SK-N-SH treated with all-trans-retinoic acid at 6 μM for 48 hours (cell line): ENCODE measurements around the gene SCO2.

Source experiments
- ATAC-seq: fragments of 200-7000 bp; cut with Tn5 transposase; 3 replicates; pipeline ENCODE4 v1.9.1; 2020; ENCODE audit warnings: mild to moderate bottlenecking, moderate library complexity
- ARNTL ChIP-seq: fragments of 450-650 bp; formaldehyde crosslinking; IDR thresholded peaks from 2 replicates; pipeline ENCODE4 v1.5.0; 2020; ENCODE audit warnings: low read depth, mild to moderate bottlenecking, moderate library complexity, borderline replicate concordance
- BACH2 ChIP-seq: fragments of 250-450 bp; sonication (Bioruptor Pico); IDR thresholded peaks from 2 replicates; pipeline ENCODE4 v1.9.0; 2021; ENCODE audit warnings: mild to moderate bottlenecking, borderline replicate concordance
- CSDC2 ChIP-seq: fragments of 250-450 bp; sonication (Bioruptor Pico); IDR thresholded peaks from 2 replicates; pipeline ENCODE4 v1.5.0; 2020; ENCODE audit warnings: mild to moderate bottlenecking, moderate library complexity
- ESRRG ChIP-seq: fragments of 250-450 bp; sonication (Bioruptor Pico); IDR thresholded peaks from 2 replicates; pipeline ENCODE4 v1.6.1; 2021; ENCODE audit warnings: mild to moderate bottlenecking
- GLIS3 ChIP-seq: fragments of 250-450 bp; sonication (Bioruptor Pico); IDR thresholded peaks from 2 replicates; pipeline ENCODE4 v1.5.0; 2020; ENCODE audit warnings: mild to moderate bottlenecking, moderate library complexity
- ISL1 ChIP-seq: fragments of 250-450 bp; sonication (Bioruptor Pico); IDR thresholded peaks from 2 replicates; pipeline ENCODE4 v2.1.2; 2022; ENCODE audit warnings: mild to moderate bottlenecking, moderate library complexity
- OSR1 ChIP-seq: fragments of 250-450 bp; sonication (Bioruptor Pico); IDR thresholded peaks from 2 replicates; pipeline ENCODE4 v1.8.0; 2022; ENCODE audit warnings: moderate library complexity, mild to moderate bottlenecking, inconsistent platforms
- PPARA ChIP-seq: fragments of 250-450 bp; sonication (Bioruptor Pico); IDR thresholded peaks from 2 replicates; pipeline ENCODE4 v1.5.0; 2020; ENCODE audit warnings: mild to moderate bottlenecking, borderline replicate concordance
- RARB ChIP-seq: fragments of 250-450 bp; sonication (Bioruptor Pico); IDR thresholded peaks from 2 replicates; pipeline ENCODE4 v1.8.0; 2021; ENCODE audit warnings: mild to moderate bottlenecking, moderate library complexity
- SNAI2 ChIP-seq: fragments of 250-450 bp; sonication (Bioruptor Pico); IDR thresholded peaks from 2 replicates; pipeline ENCODE4 v1.5.0; 2020; ENCODE audit warnings: mild to moderate bottlenecking, moderate library complexity
- TCF4 ChIP-seq: fragments of 250-450 bp; sonication (Bioruptor Pico); IDR thresholded peaks from 2 replicates; pipeline ENCODE4 v1.8.0; 2021; ENCODE audit warnings: mild to moderate bottlenecking, moderate library complexity, borderline replicate concordance
- ZFP3 ChIP-seq: fragments of 250-450 bp; sonication (Bioruptor Pico); IDR thresholded peaks from 2 replicates; pipeline ENCODE4 v1.5.0; 2020; ENCODE audit warnings: mild to moderate bottlenecking, moderate library complexity
- ZFP30 ChIP-seq: fragments of 450-650 bp; formaldehyde crosslinking; IDR thresholded peaks from 2 replicates; pipeline ENCODE4 v1.5.0; 2022; ENCODE audit warnings: mild to moderate bottlenecking, moderate library complexity
- ZNF565 ChIP-seq: fragments of 450-650 bp; formaldehyde crosslinking; conservative IDR thresholded peaks from 2 replicates; pipeline ENCODE4 v1.5.0; 2020; ENCODE audit warnings: low read depth, mild to moderate bottlenecking, moderate library complexity
- ZNF70 ChIP-seq: fragments of 450-650 bp; formaldehyde crosslinking; IDR thresholded peaks from 2 replicates; pipeline ENCODE4 v1.5.0; 2020; ENCODE audit warnings: mild to moderate bottlenecking, moderate library complexity
- ZNF8 ChIP-seq: fragments of 450-650 bp; formaldehyde crosslinking; IDR thresholded peaks from 2 replicates; pipeline ENCODE4 v1.5.0; 2020; ENCODE audit warnings: mild to moderate bottlenecking, moderate library complexity
- TF ChIP-seq, protein P1 (sequence below): fragments of 250-450 bp; sonication (Bioruptor Pico); IDR thresholded peaks from 2 replicates; pipeline ENCODE4 v1.5.0; 2020; ENCODE audit warnings: mild to moderate bottlenecking, moderate library complexity
- TF ChIP-seq, protein P2 (sequence below): fragments of 250-450 bp; sonication (Bioruptor Pico); IDR thresholded peaks from 2 replicates; pipeline ENCODE4 v1.8.0; 2020; ENCODE audit warnings: mild to moderate bottlenecking, moderate library complexity, borderline replicate concordance
- TF ChIP-seq, protein P3 (sequence below): fragments of 250-450 bp; sonication (Bioruptor Pico); IDR thresholded peaks from 2 replicates; pipeline ENCODE4 v1.8.0; 2021; ENCODE audit warnings: low read depth, mild to moderate bottlenecking, moderate library complexity, borderline replicate concordance
- TF ChIP-seq, protein P4 (sequence below): fragments of 250-450 bp; sonication (Bioruptor Pico); IDR thresholded peaks from 2 replicates; pipeline ENCODE4 v1.5.1; 2020; ENCODE audit warnings: low read depth, mild to moderate bottlenecking, moderate library complexity

The SCO2 gene

DNA sequence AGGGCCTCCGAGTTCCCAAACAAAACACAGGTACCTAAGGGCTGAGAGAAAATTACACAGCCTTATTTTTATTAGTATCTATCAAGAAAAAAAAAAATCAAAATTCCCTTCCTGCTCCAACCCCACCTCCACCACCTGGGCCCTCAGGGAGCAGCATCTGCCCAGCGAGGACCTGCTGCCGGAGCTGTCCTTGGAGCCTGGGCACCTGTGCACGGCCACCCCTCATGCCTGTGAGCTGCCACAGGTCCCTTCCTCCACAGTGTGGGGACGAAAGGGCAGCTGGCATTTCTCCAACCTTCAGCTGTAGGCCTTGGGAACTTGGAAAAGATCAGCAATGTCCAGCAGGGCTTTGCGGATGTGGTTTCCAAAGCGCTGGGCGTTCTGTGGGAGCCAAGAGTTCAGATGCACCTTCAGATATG lies 43.7 kb upstream of the SCO2 start:
- no peak for TF ChIP-seq ZFP30 (CRISPR knock-in tag)
- TF ChIP-seq, protein P1, sequence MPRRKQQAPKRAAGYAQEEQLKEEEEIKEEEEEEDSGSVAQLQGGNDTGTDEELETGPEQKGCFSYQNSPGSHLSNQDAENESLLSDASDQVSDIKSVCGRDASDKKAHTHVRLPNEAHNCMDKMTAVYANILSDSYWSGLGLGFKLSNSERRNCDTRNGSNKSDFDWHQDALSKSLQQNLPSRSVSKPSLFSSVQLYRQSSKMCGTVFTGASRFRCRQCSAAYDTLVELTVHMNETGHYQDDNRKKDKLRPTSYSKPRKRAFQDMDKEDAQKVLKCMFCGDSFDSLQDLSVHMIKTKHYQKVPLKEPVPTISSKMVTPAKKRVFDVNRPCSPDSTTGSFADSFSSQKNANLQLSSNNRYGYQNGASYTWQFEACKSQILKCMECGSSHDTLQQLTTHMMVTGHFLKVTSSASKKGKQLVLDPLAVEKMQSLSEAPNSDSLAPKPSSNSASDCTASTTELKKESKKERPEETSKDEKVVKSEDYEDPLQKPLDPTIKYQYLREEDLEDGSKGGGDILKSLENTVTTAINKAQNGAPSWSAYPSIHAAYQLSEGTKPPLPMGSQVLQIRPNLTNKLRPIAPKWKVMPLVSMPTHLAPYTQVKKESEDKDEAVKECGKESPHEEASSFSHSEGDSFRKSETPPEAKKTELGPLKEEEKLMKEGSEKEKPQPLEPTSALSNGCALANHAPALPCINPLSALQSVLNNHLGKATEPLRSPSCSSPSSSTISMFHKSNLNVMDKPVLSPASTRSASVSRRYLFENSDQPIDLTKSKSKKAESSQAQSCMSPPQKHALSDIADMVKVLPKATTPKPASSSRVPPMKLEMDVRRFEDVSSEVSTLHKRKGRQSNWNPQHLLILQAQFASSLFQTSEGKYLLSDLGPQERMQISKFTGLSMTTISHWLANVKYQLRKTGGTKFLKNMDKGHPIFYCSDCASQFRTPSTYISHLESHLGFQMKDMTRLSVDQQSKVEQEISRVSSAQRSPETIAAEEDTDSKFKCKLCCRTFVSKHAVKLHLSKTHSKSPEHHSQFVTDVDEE (CRISPR knock-in tag): no peak
- TF ChIP-seq RARB (CRISPR knock-in tag): no peak
- TF ChIP-seq, protein P2, sequence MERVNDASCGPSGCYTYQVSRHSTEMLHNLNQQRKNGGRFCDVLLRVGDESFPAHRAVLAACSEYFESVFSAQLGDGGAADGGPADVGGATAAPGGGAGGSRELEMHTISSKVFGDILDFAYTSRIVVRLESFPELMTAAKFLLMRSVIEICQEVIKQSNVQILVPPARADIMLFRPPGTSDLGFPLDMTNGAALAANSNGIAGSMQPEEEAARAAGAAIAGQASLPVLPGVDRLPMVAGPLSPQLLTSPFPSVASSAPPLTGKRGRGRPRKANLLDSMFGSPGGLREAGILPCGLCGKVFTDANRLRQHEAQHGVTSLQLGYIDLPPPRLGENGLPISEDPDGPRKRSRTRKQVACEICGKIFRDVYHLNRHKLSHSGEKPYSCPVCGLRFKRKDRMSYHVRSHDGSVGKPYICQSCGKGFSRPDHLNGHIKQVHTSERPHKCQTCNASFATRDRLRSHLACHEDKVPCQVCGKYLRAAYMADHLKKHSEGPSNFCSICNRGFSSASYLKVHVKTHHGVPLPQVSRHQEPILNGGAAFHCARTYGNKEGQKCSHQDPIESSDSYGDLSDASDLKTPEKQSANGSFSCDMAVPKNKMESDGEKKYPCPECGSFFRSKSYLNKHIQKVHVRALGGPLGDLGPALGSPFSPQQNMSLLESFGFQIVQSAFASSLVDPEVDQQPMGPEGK (CRISPR knock-in tag): no peak
- no peak for TF ChIP-seq ISL1 (CRISPR knock-in tag)
- TF ChIP-seq BACH2 (CRISPR knock-in tag): no peak
- TF ChIP-seq CSDC2: no peak
- no peak for TF ChIP-seq ARNTL (CRISPR knock-in tag)
- TF ChIP-seq ZFP3: no peak
- no peak for TF ChIP-seq PPARA (CRISPR knock-in tag)
- TF ChIP-seq GLIS3 (CRISPR knock-in tag): no peak
- TF ChIP-seq ZNF8 (CRISPR knock-in tag): no peak
- TF ChIP-seq, protein P3, sequence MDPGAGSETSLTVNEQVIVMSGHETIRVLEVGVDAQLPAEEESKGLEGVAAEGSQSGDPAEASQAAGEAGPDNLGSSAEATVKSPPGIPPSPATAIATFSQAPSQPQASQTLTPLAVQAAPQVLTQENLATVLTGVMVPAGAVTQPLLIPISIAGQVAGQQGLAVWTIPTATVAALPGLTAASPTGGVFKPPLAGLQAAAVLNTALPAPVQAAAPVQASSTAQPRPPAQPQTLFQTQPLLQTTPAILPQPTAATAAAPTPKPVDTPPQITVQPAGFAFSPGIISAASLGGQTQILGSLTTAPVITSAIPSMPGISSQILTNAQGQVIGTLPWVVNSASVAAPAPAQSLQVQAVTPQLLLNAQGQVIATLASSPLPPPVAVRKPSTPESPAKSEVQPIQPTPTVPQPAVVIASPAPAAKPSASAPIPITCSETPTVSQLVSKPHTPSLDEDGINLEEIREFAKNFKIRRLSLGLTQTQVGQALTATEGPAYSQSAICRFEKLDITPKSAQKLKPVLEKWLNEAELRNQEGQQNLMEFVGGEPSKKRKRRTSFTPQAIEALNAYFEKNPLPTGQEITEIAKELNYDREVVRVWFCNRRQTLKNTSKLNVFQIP (CRISPR knock-in tag): no peak
- no peak for TF ChIP-seq TCF4 (CRISPR knock-in tag)
- TF ChIP-seq ZNF565: no peak
- no peak for ATAC-seq

DNA sequence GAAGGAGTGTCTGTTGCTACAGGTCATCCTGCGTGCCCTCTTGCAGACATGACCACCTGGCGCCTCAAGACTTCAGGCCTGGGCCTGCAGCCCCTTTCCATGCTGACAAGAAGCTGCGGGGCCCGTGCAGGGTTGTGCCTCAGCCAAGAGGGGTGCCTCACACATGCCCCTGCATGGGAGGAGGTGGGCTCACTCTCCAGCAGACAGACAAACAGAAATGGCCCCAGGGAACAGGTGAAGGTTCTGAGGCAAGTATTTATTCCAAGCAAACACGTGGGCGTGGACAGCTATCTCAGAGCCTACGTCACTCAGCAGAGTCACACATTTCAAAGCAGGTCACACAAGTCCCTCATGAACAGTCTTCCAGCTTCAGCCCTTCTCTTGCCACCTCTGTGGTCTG lies 43.2 kb upstream of the SCO2 start:
- TF ChIP-seq PPARA (CRISPR knock-in tag) (no peak), ZNF70 (CRISPR knock-in tag) (no peak), SNAI2 (CRISPR knock-in tag) (no peak), RARB (CRISPR knock-in tag) (no peak), ZNF8 (CRISPR knock-in tag) (no peak), ISL1 (CRISPR knock-in tag) (no peak)
- TF ChIP-seq, protein P4, sequence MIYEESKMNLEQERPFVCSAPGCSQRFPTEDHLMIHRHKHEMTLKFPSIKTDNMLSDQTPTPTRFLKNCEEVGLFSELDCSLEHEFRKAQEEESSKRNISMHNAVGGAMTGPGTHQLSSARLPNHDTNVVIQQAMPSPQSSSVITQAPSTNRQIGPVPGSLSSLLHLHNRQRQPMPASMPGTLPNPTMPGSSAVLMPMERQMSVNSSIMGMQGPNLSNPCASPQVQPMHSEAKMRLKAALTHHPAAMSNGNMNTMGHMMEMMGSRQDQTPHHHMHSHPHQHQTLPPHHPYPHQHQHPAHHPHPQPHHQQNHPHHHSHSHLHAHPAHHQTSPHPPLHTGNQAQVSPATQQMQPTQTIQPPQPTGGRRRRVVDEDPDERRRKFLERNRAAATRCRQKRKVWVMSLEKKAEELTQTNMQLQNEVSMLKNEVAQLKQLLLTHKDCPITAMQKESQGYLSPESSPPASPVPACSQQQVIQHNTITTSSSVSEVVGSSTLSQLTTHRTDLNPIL (CRISPR knock-in tag): no peak
- TF ChIP-seq, protein P2 (CRISPR knock-in tag): no peak
- TF ChIP-seq, all 23 proteins: peak for 0
- no peak for ATAC-seq

DNA sequence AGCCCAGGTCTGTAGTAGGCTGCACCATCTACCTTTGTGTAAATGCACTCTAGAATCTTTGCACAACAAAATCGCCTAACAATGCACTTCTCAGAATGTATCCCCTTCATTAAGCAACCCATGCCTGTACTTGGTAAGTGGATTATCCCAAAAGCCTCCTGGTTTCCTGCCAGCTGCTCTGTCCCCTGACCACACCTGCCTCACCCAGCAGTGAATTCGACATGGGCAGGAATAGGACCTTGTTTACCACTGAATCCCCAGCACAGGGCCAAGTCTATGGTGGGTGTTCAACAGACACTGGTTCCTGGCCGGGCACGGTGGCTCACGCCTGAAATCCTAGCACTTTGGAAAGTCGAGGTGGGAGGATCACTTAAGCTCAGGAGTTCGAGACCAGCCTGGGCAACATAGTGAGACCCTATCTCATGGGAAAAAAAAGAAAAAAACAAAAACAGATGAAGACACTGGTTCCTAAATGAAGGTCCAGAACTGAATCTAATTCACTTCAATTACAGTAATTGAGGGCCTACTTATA lies 42.4 kb upstream of the SCO2 start:
- no peak for ATAC-seq
- TF ChIP-seq ARNTL (CRISPR knock-in tag): no peak
- TF ChIP-seq RARB (CRISPR knock-in tag): no peak
- TF ChIP-seq ESRRG (CRISPR knock-in tag): no peak
- no peak for TF ChIP-seq PPARA (CRISPR knock-in tag)
- TF ChIP-seq OSR1: no peak
- no peak for TF ChIP-seq ISL1 (CRISPR knock-in tag)
